ENCODE data around the gene FOXO3. TPM values are rescaled to one million over a fixed set of nuclear protein-coding genes. Genes with fewer than 3 reads are reported as not detected.

The FOXO3 gene
- total and polyA plus RNA-seq, 8 donors, result 50.0 to 71.1 (median 63.1) TPM

GRCh38 chr6:108575905-108576494 lies 15.3 kb downstream of the FOXO3 start:
- TF ChIP-seq CTCF (IDR thresholded peaks at IDR 0.05), result no peak
- DNase-seq (no peak), ATAC-seq (no peak)
- H3K27ac ChIP-seq, result peak overlapping the region in 1 of 2 donors; percentile 30
- H3K36me3 ChIP-seq, result peaks cover 0 to 10% of the 10 kb centered on the region in 2 donors
- intact Hi-C loops (cut with DNase I), result loop anchor here in 1 of 2 donors (10.0 kb wide), 1 partner anchor 79 kb away; no protein-coding TSS in a partner anchor
- no peaks in the 10 kb centered on the region for H3K27me3 ChIP-seq
- H3K4me1 ChIP-seq, result peaks cover 47 to 80% of the 10 kb centered on the region in 2 donors
- no peaks in the 10 kb centered on the region for H3K9me3 ChIP-seq
- no peak overlapping the region for H3K4me3 ChIP-seq

GRCh38 chr6:108576709-108577108 lies 16.0 kb downstream of the FOXO3 start:
- H3K4me1 ChIP-seq, result peaks cover 47 to 80% of the 10 kb centered on the region in 2 donors
- intact Hi-C loops (cut with DNase I), result loop anchor here in 1 of 2 donors (10.0 kb wide), 1 partner anchor 78 kb away; no protein-coding TSS in a partner anchor
- H3K27ac ChIP-seq, result peak overlapping the region in 1 of 2 donors; percentile 30

GRCh38 chr6:108578166-108578565 lies 17.4 kb downstream of the FOXO3 start:
- TF ChIP-seq CTCF (IDR thresholded peaks at IDR 0.05), result no peak
- H3K27ac ChIP-seq, result no peak overlapping the region
- no peak for DNase-seq
- peaks cover 0 to 5% of the 10 kb centered on the region in 2 donors for H3K36me3 ChIP-seq
- H3K4me1 ChIP-seq, result peaks cover 58 to 92% of the 10 kb centered on the region in 2 donors
- H3K9me3 ChIP-seq, result no peaks in the 10 kb centered on the region
- ATAC-seq, result no peak
- H3K27me3 ChIP-seq, result no peaks in the 10 kb centered on the region
- intact Hi-C loops (cut with DNase I), result loop anchor here in 1 of 2 donors (10.0 kb wide), 1 partner anchor 77 kb away; no protein-coding TSS in a partner anchor
- no peak overlapping the region for H3K4me3 ChIP-seq

More at GRCh38 chr6:108576709-108577108, 16.0 kb downstream of the FOXO3 start:
- no peak overlapping the region for H3K4me3 ChIP-seq
- no peaks in the 10 kb centered on the region for H3K27me3 ChIP-seq
- DNase-seq (no peak), ATAC-seq (peak; percentile 26)
- H3K36me3 ChIP-seq, result peaks cover 0 to 5% of the 10 kb centered on the region in 2 donors
- TF ChIP-seq CTCF (IDR thresholded peaks at IDR 0.05), result no peak
- H3K9me3 ChIP-seq, result no peaks in the 10 kb centered on the region

GRCh38 chr6:108578595-108579327 lies 18.0 kb downstream of the FOXO3 start:
- ATAC-seq (peak; percentile 14), DNase-seq (peak in 2 of 4 donors; percentile 83 to 86)
- H3K4me3 ChIP-seq, result no peak overlapping the region
- H3K36me3 ChIP-seq, result peaks cover 0 to 5% of the 10 kb centered on the region in 2 donors
- H3K4me1 ChIP-seq, result peaks cover 59 to 94% of the 10 kb centered on the region in 2 donors
- H3K27me3 ChIP-seq, result no peaks in the 10 kb centered on the region
- no peaks in the 10 kb centered on the region for H3K9me3 ChIP-seq
- TF ChIP-seq CTCF (IDR thresholded peaks at IDR 0.05), result no peak
- peak overlapping the region; percentile 11 to 14 for H3K27ac ChIP-seq
- intact Hi-C loops (cut with DNase I), result loop anchor here in 1 of 2 donors (10.0 kb wide), 1 partner anchor 76 kb away; no protein-coding TSS in a partner anchor

- TF ChIP-seq CTCF (IDR thresholded peaks at IDR 0.05), result no peak
- Histone ChIP-seq H3K36me3 (peaks cover 0 to 5% of the 10 kb centered on the region in 2 donors), H3K27ac (peak overlapping the region; percentile 11 to 14), H3K9me3 (no peaks in the 10 kb centered on the region), H3K27me3 (no peaks in the 10 kb centered on the region), H3K4me1 (peaks cover 56 to 96% of the 10 kb centered on the region in 2 donors), H3K4me3 (no peak overlapping the region)
- ATAC-seq (no peak), DNase-seq (no peak)
- intact Hi-C loops (cut with DNase I), result loop anchor here in 1 of 2 donors (10.0 kb wide), 1 partner anchor 75 kb away; no protein-coding TSS in a partner anchor
Observed at GRCh38 chr6:108579328-108579721, 18.6 kb downstream of the FOXO3 start.

Data from left lung (tissue), 10 donors.